ENCODE results near the gene INSM2. TPM values are rescaled to one million over a fixed set of nuclear protein-coding genes. Genes with fewer than 3 reads are reported as not detected.

Gene INSM2
- total RNA-seq = not detected in 2 replicates
- polyA plus RNA-seq = not detected in 2 replicates

- Histone ChIP-seq H3K79me2 (no peaks in the 10 kb centered on the region), H3K4me3 (peak within 1 kb of the TSS; percentile 79), H3K36me3 (replicated peaks; ENCODE audit: insufficient read depth, low read depth) (no peaks in the 10 kb centered on the region), H3K9me2 (replicated peaks; ENCODE audit: insufficient read depth) (no peaks in the 10 kb centered on the region), H3K27ac (no peak within 1 kb of the TSS), H2AFZ (peak within 1 kb of the TSS; percentile 84), H3K4me2 (peak within 1 kb of the TSS; percentile 100), H3K4me1 (ENCODE audit: insufficient read depth) (peaks cover 23% of the 10 kb centered on the region), H4K20me1 (ENCODE audit: insufficient read depth, poor library complexity, severe bottlenecking) (no peaks in the 10 kb centered on the region), H3K27me3 (peaks cover 86% of the 10 kb centered on the region), H3K9me3 (ENCODE audit: low read depth) (no peaks in the 10 kb centered on the region)
- WGBS (ENCODE audit: low lambda C conversion rate, missing lambda C conversion rate) = under 1% methylated on average over 82 of the region's 100 CpGs
- peak; percentile 77 for DNase-seq (ENCODE audit: low spot score)
- TF ChIP-seq EZH2 (IDR thresholded peaks at IDR 0.05; ENCODE audit: borderline replicate concordance) (peak; percentile 56), EZH2phosphoT487 (IDR thresholded peaks at IDR 0.05; ENCODE audit: low read depth, severe bottlenecking, unreplicated experiment) (peak; percentile 18), CTCF (IDR thresholded peaks at IDR 0.05; ENCODE audit: poor library complexity) (no peak)
These were observed at the start of gene INSM2 for GRCh38 chr14:35533357-35534207. TSS of gene INSM2 (plus strand) at chr14:35534164. CDS start at chr14:35534253, 89 bp downstream.

- no peak overlapping the region for H3K27ac ChIP-seq
- no peak overlapping the region for H3K4me2 ChIP-seq
- no peaks in the 10 kb centered on the region for H3K36me3 ChIP-seq (replicated peaks; ENCODE audit: insufficient read depth, low read depth)
- H3K27me3 ChIP-seq = no peaks in the 10 kb centered on the region
- no peaks in the 10 kb centered on the region for H3K4me1 ChIP-seq (ENCODE audit: insufficient read depth)
- no peak overlapping the region for H2AFZ ChIP-seq
- H3K9me3 ChIP-seq (ENCODE audit: low read depth) = no peaks in the 10 kb centered on the region
- no peak overlapping the region for H3K4me3 ChIP-seq
- no peaks in the 10 kb centered on the region for H3K79me2 ChIP-seq
- TF ChIP-seq CTCF (IDR thresholded peaks at IDR 0.05; ENCODE audit: poor library complexity) (no peak), EZH2phosphoT487 (IDR thresholded peaks at IDR 0.05; ENCODE audit: low read depth, severe bottlenecking, unreplicated experiment) (no peak), EZH2 (IDR thresholded peaks at IDR 0.05; ENCODE audit: borderline replicate concordance) (no peak)
- no peaks in the 10 kb centered on the region for H3K9me2 ChIP-seq (replicated peaks; ENCODE audit: insufficient read depth)
- no peaks in the 10 kb centered on the region for H4K20me1 ChIP-seq (ENCODE audit: insufficient read depth, poor library complexity, severe bottlenecking)
- DNase-seq (ENCODE audit: low spot score) = no peak
These were observed 41.4 kb upstream of the INSM2 start for GRCh38 chr14:35492569-35493014.

- Histone ChIP-seq H3K79me2 (no peaks in the 10 kb centered on the region), H3K9me2 (replicated peaks; ENCODE audit: insufficient read depth) (no peaks in the 10 kb centered on the region), H2AFZ (no peak overlapping the region), H3K36me3 (replicated peaks; ENCODE audit: insufficient read depth, low read depth) (no peaks in the 10 kb centered on the region), H3K4me2 (no peak overlapping the region), H3K9me3 (ENCODE audit: low read depth) (no peaks in the 10 kb centered on the region), H3K27ac (no peak overlapping the region), H3K4me1 (ENCODE audit: insufficient read depth) (no peaks in the 10 kb centered on the region), H3K4me3 (no peak overlapping the region), H3K27me3 (no peaks in the 10 kb centered on the region), H4K20me1 (ENCODE audit: insufficient read depth, poor library complexity, severe bottlenecking) (no peaks in the 10 kb centered on the region)
- TF ChIP-seq EZH2phosphoT487 (IDR thresholded peaks at IDR 0.05; ENCODE audit: low read depth, severe bottlenecking, unreplicated experiment) = no peak
- TF ChIP-seq EZH2 (IDR thresholded peaks at IDR 0.05; ENCODE audit: borderline replicate concordance) = no peak
- TF ChIP-seq CTCF (IDR thresholded peaks at IDR 0.05; ENCODE audit: poor library complexity) = no peak
- DNase-seq (ENCODE audit: low spot score) = no peak
These were observed 38.7 kb upstream of the INSM2 start for GRCh38 chr14:35495278-35495677.
